ENCODE data around the gene NME5. TPM values are rescaled to one million over a fixed set of nuclear protein-coding genes. Genes with fewer than 3 reads are reported as not detected.
A peak's percentile ranks its signal among the peaks of the same experiment; 100 is the strongest.

NME5 gene
- total and polyA plus RNA-seq, 2 of the 13 experiments (the other 11 are each of a cell fraction or from before 2014, with no cell fraction given) = 0.18 TPM; not detected in 1

DNA sequence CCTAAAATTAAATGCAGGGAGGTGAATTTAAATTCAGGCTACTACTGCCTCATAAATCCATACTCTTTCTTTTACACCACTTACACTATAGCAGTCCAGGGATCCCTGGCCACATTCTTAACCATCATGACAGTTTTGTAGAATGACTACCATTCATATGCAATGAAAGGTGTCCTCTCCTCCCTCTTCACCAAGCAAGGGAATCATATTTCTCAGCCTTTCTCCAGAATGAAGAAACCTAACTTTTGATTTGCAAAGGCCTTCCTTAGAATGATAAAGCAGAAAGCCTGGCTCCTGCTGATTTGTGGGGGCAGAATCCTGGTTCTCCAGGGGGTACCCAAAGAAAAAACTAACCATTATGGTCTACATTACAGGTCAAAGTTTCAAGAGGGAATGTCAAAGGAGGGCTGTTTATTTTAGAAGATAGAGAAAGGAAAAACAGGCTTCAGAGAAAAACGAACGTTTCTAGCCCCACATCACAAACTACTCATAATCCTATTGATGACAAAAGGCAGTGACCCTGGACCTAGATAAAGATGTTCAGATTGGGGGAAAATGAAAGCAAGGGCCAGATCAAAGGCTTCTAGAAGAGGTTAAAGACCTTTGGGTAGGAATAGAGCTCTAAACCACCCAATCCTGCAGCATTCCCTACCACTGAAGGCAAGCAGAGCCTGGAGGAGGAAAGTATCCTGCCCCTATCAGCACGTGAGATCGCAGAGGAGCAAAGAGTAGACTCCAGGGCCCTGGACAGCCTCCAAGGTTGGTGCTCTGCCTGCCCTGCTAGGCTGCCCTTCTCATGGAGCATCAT is 43.9 kb downstream of the NME5 start (continued):
- TF ChIP-seq, protein P1, sequence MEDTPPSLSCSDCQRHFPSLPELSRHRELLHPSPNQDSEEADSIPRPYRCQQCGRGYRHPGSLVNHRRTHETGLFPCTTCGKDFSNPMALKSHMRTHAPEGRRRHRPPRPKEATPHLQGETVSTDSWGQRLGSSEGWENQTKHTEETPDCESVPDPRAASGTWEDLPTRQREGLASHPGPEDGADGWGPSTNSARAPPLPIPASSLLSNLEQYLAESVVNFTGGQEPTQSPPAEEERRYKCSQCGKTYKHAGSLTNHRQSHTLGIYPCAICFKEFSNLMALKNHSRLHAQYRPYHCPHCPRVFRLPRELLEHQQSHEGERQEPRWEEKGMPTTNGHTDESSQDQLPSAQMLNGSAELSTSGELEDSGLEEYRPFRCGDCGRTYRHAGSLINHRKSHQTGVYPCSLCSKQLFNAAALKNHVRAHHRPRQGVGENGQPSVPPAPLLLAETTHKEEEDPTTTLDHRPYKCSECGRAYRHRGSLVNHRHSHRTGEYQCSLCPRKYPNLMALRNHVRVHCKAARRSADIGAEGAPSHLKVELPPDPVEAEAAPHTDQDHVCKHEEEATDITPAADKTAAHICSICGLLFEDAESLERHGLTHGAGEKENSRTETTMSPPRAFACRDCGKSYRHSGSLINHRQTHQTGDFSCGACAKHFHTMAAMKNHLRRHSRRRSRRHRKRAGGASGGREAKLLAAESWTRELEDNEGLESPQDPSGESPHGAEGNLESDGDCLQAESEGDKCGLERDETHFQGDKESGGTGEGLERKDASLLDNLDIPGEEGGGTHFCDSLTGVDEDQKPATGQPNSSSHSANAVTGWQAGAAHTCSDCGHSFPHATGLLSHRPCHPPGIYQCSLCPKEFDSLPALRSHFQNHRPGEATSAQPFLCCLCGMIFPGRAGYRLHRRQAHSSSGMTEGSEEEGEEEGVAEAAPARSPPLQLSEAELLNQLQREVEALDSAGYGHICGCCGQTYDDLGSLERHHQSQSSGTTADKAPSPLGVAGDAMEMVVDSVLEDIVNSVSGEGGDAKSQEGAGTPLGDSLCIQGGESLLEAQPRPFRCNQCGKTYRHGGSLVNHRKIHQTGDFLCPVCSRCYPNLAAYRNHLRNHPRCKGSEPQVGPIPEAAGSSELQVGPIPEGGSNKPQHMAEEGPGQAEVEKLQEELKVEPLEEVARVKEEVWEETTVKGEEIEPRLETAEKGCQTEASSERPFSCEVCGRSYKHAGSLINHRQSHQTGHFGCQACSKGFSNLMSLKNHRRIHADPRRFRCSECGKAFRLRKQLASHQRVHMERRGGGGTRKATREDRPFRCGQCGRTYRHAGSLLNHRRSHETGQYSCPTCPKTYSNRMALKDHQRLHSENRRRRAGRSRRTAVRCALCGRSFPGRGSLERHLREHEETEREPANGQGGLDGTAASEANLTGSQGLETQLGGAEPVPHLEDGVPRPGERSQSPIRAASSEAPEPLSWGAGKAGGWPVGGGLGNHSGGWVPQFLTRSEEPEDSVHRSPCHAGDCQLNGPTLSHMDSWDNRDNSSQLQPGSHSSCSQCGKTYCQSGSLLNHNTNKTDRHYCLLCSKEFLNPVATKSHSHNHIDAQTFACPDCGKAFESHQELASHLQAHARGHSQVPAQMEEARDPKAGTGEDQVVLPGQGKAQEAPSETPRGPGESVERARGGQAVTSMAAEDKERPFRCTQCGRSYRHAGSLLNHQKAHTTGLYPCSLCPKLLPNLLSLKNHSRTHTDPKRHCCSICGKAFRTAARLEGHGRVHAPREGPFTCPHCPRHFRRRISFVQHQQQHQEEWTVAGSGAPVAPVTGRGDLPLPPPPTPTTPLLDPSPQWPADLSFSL (CRISPR knock-in tag; IDR thresholded peaks at IDR 0.05) = no peak
- TF ChIP-seq ZNF235 (CRISPR knock-in tag; IDR thresholded peaks at IDR 0.05; ENCODE audit: borderline replicate concordance) (no peak), HDAC1 (CRISPR knock-in tag; IDR thresholded peaks at IDR 0.05) (no peak; the same call in 1 of the 2 replicates), ZNF577 (CRISPR knock-in tag; IDR thresholded peaks at IDR 0.05; ENCODE audit: borderline replicate concordance, low read depth) (no peak), SIN3B (IDR thresholded peaks at IDR 0.05; ENCODE audit: low read length) (no peak), ZNF343 (CRISPR knock-in tag; IDR thresholded peaks at IDR 0.05) (no peak), PPARG (CRISPR knock-in tag; conservative IDR thresholded peaks at IDR 0.05) (peak; percentile 83), ZNF567 (CRISPR knock-in tag; IDR thresholded peaks at IDR 0.05; ENCODE audit: borderline replicate concordance) (no peak), NR3C1 (CRISPR knock-in tag; IDR thresholded peaks at IDR 0.05) (no peak), HNRNPL (IDR thresholded peaks at IDR 0.05; ENCODE audit: low read depth, low read length) (no peak), REPIN1 (CRISPR knock-in tag; IDR thresholded peaks at IDR 0.05; ENCODE audit: borderline replicate concordance, low read depth) (0 out of 2 replicates have a peak, but pooled peaks have one; percentile 23)
- TF ChIP-seq, protein P2, sequence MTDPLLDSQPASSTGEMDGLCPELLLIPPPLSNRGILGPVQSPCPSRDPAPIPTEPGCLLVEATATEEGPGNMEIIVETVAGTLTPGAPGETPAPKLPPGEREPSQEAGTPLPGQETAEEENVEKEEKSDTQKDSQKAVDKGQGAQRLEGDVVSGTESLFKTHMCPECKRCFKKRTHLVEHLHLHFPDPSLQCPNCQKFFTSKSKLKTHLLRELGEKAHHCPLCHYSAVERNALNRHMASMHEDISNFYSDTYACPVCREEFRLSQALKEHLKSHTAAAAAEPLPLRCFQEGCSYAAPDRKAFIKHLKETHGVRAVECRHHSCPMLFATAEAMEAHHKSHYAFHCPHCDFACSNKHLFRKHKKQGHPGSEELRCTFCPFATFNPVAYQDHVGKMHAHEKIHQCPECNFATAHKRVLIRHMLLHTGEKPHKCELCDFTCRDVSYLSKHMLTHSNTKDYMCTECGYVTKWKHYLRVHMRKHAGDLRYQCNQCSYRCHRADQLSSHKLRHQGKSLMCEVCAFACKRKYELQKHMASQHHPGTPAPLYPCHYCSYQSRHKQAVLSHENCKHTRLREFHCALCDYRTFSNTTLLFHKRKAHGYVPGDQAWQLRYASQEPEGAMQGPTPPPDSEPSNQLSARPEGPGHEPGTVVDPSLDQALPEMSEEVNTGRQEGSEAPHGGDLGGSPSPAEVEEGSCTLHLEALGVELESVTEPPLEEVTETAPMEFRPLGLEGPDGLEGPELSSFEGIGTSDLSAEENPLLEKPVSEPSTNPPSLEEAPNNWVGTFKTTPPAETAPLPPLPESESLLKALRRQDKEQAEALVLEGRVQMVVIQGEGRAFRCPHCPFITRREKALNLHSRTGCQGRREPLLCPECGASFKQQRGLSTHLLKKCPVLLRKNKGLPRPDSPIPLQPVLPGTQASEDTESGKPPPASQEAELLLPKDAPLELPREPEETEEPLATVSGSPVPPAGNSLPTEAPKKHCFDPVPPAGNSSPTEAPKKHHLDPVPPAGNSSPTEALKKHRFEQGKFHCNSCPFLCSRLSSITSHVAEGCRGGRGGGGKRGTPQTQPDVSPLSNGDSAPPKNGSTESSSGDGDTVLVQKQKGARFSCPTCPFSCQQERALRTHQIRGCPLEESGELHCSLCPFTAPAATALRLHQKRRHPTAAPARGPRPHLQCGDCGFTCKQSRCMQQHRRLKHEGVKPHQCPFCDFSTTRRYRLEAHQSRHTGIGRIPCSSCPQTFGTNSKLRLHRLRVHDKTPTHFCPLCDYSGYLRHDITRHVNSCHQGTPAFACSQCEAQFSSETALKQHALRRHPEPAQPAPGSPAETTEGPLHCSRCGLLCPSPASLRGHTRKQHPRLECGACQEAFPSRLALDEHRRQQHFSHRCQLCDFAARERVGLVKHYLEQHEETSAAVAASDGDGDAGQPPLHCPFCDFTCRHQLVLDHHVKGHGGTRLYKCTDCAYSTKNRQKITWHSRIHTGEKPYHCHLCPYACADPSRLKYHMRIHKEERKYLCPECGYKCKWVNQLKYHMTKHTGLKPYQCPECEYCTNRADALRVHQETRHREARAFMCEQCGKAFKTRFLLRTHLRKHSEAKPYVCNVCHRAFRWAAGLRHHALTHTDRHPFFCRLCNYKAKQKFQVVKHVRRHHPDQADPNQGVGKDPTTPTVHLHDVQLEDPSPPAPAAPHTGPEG (CRISPR knock-in tag; IDR thresholded peaks at IDR 0.05) = no peak
- TF ChIP-seq, protein P3, sequence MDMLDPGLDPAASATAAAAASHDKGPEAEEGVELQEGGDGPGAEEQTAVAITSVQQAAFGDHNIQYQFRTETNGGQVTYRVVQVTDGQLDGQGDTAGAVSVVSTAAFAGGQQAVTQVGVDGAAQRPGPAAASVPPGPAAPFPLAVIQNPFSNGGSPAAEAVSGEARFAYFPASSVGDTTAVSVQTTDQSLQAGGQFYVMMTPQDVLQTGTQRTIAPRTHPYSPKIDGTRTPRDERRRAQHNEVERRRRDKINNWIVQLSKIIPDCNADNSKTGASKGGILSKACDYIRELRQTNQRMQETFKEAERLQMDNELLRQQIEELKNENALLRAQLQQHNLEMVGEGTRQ (IDR thresholded peaks at IDR 0.05; ENCODE audit: low read depth, low read length) = no peak
- TF ChIP-seq, protein P3 (CRISPR knock-in tag; IDR thresholded peaks at IDR 0.05; ENCODE audit: borderline replicate concordance) = no peak
